Activated CD4-positive, alpha-beta T cell treated with anti-CD3 and anti-CD28 coated beads for 1 hour (primary cell): ENCODE data around the gene AFAP1.
A peak's percentile ranks its signal among the peaks of the same experiment; 100 is the strongest.

Source experiments
- DNase-seq: peaks from one replicate; pipeline ENCODE4 v3.0.0-alpha.2; 2020

Gene AFAP1

GRCh38 chr4:7817877-7818398 is 121.7 kb downstream of the AFAP1 start:
- DNase-seq: no peak

GRCh38 chr4:7816771-7817170 is 122.9 kb downstream of the AFAP1 start:
- DNase-seq: no peak

GRCh38 chr4:7815981-7816380 is 123.7 kb downstream of the AFAP1 start:
- DNase-seq: no peak

GRCh38 chr4:7815562-7815961 is 124.1 kb downstream of the AFAP1 start:
- DNase-seq: no peak

GRCh38 chr4:7814451-7814850 is 125.2 kb downstream of the AFAP1 start:
- no peak for DNase-seq

GRCh38 chr4:7813674-7814073 is 126.0 kb downstream of the AFAP1 start:
- no peak for DNase-seq

- DNase-seq: no peak
These were observed 126.7 kb downstream of the AFAP1 start for GRCh38 chr4:7812921-7813320.

- DNase-seq: no peak
These were observed 127.3 kb downstream of the AFAP1 start for GRCh38 chr4:7812231-7812857.

- DNase-seq: no peak
These were observed 128.0 kb downstream of the AFAP1 start for GRCh38 chr4:7811536-7812191.

GRCh38 chr4:7810783-7811535 is 128.7 kb downstream of the AFAP1 start:
- DNase-seq: no peak

- no peak for DNase-seq
These were observed 130.9 kb downstream of the AFAP1 start for GRCh38 chr4:7808752-7809151.

- DNase-seq: no peak
These were observed 131.5 kb downstream of the AFAP1 start for GRCh38 chr4:7808181-7808580.

- DNase-seq: no peak
These were observed 132.2 kb downstream of the AFAP1 start for GRCh38 chr4:7807351-7807921.

GRCh38 chr4:7806338-7807090 is 133.1 kb downstream of the AFAP1 start:
- DNase-seq: no peak

- DNase-seq: no peak
These were observed 133.9 kb downstream of the AFAP1 start for GRCh38 chr4:7805533-7806337.

- no peak for DNase-seq
These were observed 134.8 kb downstream of the AFAP1 start for GRCh38 chr4:7804756-7805385.

GRCh38 chr4:7803992-7804755 is 135.5 kb downstream of the AFAP1 start:
- peak; percentile 68 for DNase-seq

- DNase-seq: no peak
These were observed 136.3 kb downstream of the AFAP1 start for GRCh38 chr4:7803371-7803770.

GRCh38 chr4:7802093-7802726 is 137.5 kb downstream of the AFAP1 start:
- DNase-seq: peak; percentile 70

- no peak for DNase-seq
These were observed 138.0 kb downstream of the AFAP1 start for GRCh38 chr4:7801641-7802040.
